ENCODE results near the gene HOXD4.

The HOXD4 gene

DNA sequence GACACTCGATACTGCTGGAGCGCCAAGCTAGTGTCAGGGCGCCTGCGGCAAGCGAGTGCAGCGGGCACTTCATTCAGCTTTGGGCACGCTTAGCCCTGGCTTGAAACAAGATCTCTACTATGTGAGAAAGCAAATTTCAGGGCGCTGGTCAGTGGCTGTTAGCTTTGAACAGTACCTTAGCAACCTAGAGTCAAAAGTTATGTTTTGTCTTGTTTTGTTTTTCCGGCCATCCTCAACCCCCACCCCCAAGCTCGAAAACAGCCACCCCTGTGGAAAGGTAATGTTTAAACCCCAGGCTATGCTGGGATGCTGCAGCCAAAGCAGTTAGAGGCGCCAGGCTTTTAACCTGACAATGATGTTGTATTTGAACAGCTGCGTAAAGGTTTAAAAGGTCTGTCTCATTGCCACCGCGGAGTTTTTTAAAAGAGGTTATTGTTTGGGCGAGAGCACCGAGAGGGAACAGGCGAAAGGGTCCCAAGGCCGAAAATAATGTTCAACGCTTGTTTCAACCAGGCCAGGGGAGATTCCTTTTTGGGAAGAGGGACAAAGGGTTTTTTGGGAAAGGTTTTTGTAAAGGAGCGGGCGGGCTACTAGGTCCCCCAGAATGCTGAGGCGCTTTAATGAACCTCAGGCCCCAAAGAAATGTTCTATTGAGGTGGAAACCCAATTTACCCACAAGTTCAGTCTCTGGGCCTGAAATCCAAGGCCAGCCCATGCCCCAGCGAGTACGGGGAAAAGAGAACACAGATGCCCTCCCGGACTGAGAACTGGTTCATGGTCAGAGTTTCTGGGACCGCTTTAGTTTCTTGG is 37.0 kb upstream of the HOXD4 start:
- no peak for DNase-seq

DNA sequence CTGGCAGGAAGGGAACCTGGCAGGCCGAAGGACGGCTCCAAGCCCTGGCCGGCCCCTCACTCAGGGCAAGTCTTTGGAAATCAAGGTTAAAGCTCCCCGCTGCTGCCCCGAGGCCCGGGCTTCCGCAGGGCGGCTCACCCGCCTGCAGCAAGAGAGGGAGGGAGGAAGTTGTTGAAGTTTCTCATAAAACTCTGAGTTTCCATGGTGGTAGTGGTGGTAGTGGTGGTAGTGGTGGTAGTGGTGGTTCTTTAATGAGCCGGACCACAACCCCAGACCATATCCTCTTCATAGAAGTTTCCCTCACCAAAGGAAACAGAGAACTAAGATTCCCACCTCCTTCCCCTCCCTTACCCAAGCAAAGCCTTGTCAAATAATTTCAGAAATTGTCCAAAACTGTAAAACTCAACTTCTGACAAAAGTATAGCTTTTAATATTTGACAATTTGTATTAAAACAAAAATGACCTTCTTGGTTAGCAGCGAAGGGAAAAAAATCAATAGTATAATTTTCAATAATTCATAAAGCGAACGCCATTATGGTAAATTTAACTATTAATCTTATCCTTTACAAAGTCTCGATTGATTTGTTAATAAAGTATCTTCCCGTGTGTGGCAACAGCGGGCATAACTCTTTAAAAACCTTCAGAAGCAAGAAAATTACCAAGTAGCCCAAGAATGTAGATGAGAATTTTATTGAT is 36.3 kb upstream of the HOXD4 start:
- no peak for DNase-seq

DNA sequence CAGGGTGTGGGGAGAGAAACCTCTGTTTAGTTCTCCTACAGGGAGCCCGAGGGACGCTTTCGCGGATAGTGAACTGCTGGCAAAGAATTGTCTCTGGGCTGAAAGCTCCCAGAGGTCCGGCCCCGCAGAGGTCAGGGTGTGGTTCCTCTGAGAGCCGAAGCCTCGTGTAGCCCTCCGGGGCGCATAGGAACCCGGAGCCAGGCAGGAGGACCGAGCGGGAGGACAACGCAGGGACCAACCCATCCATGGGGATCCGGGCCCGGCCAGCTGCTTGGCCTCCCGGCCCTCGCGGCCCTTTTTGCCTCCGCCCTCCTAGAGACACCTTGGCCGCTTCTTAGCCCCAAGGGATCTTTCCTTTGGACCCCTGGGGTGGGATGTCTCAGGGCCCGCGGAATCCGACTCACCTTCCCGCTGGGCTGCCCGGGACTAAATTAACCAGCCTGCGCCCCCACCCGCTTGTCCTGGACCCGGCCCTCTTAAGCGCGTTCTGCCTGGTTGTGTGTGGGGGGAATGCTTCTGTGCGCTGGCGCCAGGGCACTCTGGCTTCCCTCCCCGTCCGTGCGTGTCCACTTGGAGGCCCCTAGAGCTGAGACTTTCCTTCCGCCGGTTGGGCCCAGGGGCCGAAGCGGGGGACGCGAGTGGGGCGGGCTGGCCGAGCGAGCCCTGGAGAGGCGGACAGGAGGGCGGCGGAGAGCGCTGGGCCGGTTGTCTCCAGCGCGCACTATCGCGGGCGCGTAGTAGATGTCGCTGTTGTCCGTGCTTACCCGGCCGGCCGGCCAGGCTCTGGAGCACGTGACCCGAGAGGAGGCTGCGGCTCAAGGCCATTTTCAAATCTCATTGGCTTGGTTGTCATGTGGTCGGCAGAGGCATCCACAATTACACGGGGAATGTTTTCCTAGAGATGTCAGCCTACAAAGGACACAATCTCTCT is 35.2 kb upstream of the HOXD4 start, which contains the start of gene HOXD10:
Gene HOXD10, plus strand, starts transcription at position 896 of the 931 bp plus-strand sequence. CDS start 56 bp downstream, outside the sequence.
- peak; percentile 72 for DNase-seq

DNA sequence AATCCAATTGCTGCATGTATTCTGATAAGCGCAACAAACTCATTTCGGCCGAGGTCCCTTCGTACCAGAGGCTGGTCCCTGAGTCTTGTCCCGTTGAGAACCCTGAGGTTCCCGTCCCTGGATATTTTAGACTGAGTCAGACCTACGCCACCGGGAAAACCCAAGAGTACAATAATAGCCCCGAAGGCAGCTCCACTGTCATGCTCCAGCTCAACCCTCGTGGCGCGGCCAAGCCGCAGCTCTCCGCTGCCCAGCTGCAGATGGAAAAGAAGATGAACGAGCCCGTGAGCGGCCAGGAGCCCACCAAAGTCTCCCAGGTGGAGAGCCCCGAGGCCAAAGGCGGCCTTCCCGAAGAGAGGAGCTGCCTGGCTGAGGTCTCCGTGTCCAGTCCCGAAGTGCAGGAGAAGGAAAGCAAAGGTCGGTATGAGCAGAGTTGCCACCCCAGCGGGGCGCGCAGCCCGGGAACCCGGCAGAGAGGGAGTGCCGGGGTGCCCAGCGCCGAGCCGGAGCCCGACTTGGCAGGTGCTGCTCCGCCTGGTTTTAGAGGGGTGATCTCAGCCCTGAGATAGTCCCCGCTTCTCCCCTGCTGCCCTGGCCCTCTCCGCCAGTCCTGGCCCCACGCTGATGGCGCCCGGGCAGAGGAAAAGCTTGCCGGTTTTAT is 34.1 kb upstream of the HOXD4 start:
- DNase-seq, result no peak

DNA sequence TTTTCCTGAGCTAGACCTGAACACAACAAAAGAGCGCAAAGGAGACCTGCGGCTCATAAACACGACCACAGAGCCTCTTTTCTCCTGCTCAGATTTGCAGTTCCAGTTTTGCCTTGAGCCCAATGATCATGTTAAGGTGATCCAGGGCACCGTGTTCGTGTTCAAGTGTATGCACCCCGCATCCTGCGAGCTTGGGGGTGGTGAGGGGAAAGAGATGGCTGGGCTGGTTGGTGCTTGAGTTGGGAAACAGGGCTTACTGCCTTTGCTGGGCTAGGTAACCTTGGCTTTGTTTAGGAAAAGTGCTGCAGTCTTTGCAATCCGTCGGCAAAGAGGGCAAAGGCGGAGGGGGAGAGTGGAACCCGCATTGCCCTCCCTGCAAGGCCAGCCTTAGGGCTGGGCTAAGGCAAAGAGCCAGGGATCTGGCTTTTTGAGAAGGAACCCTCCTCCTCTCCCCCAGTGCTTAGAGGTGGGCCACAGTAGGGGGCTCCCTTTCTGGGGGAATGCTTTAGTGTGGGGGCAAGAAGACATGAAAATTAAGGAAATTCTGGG is 33.5 kb upstream of the HOXD4 start:
- no peak for DNase-seq

DNA sequence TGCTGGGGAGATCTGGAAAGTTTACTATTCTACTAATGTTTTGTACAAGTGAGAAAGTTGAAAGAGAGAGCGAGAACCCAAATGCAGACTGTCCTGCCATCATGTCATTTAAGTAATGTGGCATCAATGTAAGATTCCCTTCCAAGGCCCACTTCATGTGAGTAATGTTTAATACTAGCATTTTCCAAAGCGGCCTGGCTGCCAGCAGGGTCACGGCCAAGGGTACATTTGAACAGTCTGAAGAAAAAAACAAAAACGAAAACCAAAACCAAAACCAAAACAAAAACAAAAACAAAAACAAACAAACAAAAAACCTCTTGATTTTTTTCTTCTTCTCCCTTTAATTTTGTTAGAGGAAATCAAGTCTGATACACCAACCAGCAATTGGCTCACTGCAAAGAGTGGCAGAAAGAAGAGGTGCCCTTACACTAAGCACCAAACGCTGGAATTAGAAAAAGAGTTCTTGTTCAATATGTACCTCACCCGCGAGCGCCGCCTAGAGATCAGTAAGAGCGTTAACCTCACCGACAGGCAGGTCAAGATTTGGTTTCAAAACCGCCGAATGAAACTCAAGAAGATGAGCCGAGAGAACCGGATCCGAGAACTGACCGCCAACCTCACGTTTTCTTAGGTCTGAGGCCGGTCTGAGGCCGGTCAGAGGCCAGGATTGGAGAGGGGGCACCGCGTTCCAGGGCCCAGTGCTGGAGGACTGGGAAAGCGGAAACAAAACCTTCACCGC is 32.6 kb upstream of the HOXD4 start:
- no peak for DNase-seq

DNA sequence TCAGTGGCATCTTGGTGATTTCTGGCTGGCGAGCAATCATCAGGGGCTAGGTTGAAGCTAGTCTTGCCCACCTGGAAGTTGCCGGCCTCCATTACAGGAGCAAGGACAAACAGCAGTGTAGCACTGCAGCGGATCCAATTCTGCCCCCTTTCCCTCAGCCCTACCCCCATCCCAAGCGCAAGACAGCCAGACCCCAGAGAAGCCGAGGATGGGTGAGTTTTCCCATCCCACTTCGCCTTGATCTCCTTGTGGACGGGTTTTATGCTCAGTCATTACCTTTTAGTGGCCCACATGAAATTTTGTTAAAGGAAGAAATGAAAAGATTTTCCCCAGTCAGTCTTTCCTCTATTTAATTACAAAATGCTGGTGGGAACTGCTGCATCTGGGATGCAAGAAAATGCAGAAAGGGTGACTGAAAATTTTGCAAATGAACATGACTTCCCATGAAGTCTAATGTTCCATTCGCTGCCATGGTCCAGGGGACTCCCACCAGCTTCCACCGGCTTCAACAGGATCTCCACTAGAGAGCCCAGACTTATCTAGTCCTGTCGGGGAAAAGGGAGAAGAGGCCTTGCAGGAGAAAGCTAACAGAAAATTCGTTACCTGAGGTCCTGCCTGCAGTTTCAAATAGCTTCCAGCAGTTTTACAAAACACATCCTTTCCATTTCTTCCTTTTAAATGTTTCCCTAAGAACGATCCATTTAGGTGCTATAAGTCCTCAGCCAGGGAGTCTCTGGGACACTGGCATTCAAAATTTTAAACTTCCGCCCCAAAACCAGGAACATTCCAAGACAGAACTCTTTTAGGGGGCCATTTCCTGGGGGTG is 30.8 kb upstream of the HOXD4 start:
- DNase-seq, result no peak

DNA sequence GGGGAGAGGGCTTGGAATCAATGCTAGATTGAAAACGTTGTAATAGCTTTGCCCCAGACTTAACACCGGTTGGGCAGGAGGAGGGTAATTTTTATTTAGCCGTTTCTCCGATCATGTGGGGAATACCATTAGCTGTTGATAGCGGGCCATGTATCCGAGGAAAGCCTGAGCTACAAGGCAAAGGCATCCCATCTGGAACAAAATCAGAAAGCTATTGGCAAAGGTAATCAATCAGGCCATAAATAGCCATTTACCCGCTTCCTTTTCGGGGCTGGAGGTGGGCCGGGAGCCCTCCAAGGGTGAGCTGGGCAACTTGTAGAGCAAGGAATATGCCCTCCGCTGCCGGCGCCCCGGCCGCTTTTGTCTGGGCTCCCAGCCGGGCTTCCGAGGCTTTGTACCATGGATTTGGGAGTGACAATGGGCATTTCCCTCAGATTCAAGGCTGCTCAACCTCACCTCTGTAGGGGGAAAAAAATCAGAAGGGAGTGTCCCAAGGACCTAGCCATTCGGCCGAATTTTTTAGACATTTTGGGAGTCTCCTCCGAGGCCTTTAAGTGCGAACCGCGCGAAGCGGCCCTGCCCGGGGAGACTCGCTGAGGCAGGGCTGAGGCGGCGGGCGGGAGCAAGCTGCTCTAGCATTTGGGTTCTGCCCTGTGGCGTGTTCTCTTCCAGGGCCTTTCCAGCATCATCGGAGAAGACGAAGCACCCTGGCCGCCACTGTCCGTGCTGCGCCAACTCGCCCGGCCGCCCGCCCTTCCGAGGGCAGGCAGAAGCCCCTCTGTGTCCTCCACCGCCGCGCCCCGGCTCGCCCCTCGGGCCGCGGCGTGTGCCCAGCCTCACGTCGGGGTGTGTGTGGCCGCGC is 29.9 kb upstream of the HOXD4 start:
- peak; percentile 75 for DNase-seq

DNA sequence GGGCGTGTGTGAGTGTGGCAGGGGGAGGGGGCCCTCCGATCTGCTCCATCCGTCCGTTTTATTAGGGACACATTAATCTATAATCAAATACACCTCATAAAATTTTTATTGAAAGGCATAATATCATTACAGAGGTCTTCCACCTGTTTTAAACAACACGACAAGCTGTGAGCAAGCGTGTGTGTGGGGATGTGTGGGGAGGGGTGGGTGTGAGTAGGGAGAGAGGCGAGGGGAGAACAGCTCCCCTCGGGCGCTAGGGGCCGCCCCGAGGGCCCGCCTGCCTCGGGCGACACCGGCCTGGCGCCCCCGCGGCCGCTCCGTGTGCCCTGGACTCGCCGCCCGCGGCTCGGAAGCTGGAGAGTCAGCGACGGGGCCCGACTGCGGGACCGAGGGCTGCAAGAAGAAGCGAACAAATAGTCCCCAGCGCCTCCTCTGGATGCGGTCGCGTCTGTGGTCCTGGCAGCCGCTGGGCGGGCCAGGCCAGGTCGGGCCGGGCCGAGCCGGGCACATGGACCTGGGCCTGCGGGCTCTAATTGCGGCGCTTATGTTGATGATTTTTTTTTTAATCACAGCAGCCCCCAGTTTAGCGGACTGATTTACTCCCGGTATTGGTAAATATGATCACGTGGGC is 29.2 kb upstream of the HOXD4 start:
- peak; percentile 92 for DNase-seq

DNA sequence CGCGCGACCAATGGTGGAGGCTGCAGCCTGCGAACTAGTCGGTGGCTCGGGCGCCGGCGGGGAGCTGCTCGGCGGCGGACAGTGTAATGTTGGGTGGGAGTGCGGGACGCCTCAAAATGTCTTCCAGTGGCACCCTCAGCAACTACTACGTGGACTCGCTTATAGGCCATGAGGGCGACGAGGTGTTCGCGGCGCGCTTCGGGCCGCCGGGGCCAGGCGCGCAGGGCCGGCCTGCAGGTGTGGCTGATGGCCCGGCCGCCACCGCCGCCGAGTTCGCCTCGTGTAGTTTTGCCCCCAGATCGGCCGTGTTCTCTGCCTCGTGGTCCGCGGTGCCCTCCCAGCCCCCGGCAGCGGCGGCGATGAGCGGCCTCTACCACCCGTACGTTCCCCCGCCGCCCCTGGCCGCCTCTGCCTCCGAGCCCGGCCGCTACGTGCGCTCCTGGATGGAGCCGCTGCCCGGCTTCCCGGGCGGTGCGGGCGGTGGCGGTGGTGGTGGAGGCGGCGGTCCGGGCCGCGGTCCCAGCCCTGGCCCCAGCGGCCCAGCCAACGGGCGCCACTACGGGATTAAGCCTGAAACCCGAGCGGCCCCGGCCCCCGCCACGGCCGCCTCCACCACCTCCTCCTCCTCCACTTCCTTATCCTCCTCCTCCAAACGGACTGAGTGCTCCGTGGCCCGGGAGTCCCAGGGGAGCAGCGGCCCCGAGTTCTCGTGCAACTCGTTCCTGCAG is 28.5 kb upstream of the HOXD4 start, which contains the start of gene HOXD9:
Gene HOXD9, plus strand, starts transcription at position 37 of the 728 bp plus-strand sequence. Its CDS starts 50 bp downstream, at position 87.
- no peak for DNase-seq

DNA sequence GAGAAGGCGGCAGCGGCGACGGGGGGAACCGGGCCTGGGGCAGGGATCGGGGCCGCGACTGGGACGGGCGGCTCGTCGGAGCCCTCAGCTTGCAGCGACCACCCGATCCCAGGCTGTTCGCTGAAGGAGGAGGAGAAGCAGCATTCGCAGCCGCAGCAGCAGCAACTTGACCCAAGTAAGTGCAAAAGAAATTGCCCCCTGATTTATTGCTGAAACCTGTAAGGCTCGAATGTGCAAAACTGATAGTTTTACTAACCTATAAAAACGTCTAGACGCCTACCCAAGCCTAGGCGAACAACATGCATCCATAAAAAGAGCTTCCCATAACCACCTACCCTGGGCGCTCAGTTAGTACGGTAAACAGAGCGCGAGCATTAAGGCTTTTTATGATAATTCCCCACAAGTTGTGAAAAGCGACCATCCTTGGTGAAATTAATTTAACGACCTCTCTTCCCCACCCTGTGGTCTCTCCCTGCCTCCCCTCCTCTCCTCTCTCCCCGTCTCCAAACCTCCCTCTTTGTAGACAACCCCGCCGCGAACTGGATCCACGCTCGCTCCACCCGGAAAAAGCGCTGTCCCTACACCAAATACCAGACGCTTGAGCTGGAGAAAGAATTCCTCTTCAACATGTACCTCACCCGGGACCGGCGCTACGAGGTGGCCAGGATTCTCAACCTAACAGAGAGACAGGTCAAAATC is 27.8 kb upstream of the HOXD4 start:
- no peak for DNase-seq

DNA sequence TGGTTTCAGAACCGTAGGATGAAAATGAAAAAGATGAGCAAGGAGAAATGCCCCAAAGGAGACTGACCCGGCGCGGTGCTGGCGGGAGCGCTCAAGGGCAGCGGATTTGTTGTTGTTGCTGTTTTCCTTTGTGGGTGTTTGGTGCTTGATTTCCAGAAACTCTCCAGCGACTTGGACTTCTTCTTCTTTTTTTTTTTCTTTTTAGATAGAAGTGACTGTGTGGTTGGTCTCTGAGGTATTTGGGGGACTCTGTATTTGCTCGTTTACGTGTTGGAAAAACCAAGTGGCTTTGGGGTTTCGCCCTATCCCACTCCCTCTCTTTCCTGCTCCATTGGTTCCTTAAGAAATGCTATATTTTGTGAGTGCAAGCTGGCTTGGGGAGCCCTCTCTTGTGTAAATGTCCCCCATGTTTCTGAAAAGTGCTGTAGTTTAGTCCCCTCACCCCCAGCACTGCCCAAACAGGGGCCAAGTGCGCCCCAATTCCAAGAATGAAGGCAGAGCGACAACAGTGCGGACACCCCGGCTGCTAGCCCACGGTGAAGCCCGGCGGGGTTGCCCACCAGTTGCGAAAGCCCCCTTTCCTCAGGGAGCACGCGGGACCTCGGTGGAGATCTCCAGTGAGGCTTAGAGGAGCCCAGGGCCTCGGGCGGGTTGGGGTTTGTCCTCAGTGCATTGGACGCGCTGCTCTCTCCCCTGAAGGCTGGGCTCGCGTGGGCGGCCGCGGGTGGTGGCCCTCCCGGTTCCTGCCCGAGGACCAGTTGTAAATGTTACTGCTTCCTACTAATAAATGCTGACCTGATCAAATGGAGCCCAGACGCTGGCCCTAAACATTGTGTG is 27.0 kb upstream of the HOXD4 start:
- DNase-seq, result no peak

DNA sequence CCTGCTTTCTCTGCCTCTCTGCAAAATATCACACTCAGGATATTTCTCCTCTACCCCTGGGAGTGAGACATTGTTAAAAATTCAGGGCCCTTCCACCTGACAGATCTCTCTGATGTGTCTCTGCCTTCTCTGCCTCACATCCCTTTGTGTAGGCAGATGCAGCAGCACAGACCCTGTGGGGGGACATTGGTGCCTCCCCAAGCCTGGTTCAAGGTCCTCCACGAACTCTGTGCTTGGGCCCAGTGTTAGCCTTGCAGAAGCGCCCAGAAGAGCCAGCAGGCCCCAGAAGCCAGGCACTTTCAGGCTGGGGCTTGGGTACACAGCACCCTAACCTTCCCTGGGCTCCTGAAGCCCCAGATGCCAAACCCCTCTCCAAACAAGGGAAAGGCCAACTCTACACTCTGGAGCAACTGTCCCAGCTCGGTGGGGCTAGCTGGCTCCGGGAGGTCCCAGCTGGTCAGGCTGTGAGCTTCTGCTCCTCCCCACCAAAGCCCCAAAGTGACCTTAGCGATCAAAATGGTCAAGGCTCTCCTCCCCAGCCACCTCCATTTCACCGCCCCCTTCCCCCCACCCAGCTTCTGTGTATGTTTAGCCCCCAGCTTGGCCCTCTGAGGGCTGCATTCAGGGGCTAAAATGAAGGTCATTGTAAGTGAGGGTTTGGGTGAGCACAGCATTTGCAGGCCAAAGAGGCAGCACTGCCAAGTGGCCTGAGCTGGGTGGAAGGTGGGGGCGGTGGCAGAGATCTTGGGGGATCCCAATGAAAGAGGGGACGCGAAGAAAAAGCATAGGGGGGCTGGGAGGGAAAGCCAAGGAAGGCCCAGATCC is 26.2 kb upstream of the HOXD4 start:
- DNase-seq, result no peak

DNA sequence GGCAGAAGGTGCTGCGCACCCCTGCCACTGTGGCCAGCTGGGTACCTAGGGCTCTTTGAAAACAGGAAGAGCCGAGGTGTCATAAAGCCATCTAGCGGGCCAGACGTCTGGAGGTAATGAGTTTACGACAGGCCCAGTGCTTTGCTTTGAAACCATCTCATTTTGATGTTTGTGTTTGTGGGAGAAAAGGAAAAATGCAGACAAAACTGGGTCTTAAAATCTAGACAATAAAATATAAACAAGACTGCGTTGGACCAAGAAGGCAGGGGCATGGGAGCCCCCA is 25.6 kb upstream of the HOXD4 start:
- no peak for DNase-seq

DNA sequence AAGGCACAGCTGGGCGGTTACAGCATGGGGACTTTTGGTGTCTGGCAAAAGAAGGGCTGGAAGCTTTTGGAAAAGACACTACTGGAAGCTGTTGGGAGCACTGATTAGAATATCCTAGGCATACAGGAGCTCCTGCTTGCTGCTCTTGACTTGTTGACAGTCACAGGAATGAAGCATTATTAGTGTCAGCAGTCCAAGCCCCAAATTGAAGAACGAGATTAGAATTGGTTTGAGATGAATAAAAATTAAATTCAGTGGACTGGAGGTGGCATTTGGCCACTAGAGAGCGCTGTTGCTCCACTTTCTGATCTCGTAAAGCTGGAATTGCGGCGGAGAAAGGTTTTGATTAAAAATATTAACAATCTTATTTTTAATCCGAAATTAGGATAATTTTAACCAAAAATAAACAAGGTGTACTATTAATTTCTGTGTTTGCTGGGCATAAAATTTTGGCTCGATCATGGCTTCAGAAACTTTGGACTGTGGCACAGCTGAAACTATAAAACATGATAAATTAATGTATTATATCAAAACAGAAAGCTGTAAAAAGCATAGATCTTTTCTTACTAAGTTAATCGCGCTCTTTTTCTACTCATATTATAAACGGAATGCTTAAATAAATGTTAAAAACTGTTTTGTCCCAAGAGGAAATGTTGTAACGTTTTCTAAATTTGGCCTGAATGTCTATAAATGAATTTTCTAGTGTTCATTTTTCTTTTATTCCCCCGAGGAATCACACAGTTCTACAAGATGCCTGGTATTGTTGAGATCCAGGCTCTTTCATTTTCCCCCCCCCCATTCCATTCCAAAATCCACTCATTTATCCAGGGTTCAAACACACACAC is 24.2 kb upstream of the HOXD4 start:
- peak; percentile 85 for DNase-seq

Measured in retina (tissue), 1 donor.